IMR-90 (cell line): ENCODE results near the gene CBR4. TPM values are rescaled to one million over a fixed set of nuclear protein-coding genes. Genes with fewer than 3 reads are reported as not detected.

Experiments used
- ATAC-seq: fragments of 200-7000 bp; cut with Tn5 transposase; 2 replicates; pipeline ENCODE4 v1.9.1; 2020; ENCODE audit warnings: low read depth, mild to moderate bottlenecking, moderate library complexity
- BruUV-seq: library from RNA; stranded (reverse); fragments of 400-500 nt; replicated peaks from 2 replicates; lab custom pipeline; 2021; lab: Mats Ljungman, UMichigan
- CTCF ChIA-PET: fragments of 300-600 bp; formaldehyde crosslinking; extraction: SDS; loops from one replicate; lab custom pipeline; 2021; ENCODE audit warnings: antibody characterized with exemption; lab: Yijun Ruan, JAX
- POLR2A ChIA-PET: fragments of 300-600 bp; sonication (Branson Sonifier 250); formaldehyde crosslinking; loops from one replicate; lab custom pipeline; 2022; ENCODE audit warnings: antibody characterized with exemption; ENCODE audit not compliant: unreplicated experiment; lab: Charles Lee
- DNase-seq: peaks from one replicate; pipeline ENCODE4 v3.0.0; 2013
- H2AFZ ChIP-seq: replicated peaks from 2 replicates; pipeline ENCODE3; 2013; ENCODE audit warnings: low read length, mild to moderate bottlenecking; ENCODE audit not compliant: poor library complexity
- H2AK5ac ChIP-seq: 2 replicates; pipeline ENCODE4 v1.6.1; 2013; ENCODE audit warnings: low read depth, low read length, inconsistent platforms
- H2AK9ac ChIP-seq: replicated peaks from 2 replicates; pipeline ENCODE3; 2013; ENCODE audit warnings: mild to moderate bottlenecking, low read depth, low read length, moderate library complexity; ENCODE audit not compliant: poor library complexity
- H2BK120ac ChIP-seq: 2 replicates; pipeline ENCODE4 v1.6.1; 2013; ENCODE audit warnings: low read depth, low read length, inconsistent platforms
- H2BK15ac ChIP-seq: 3 replicates; pipeline ENCODE4 v1.6.1; 2013; ENCODE audit warnings: low read depth, low read length, inconsistent platforms
- H2BK20ac ChIP-seq: 2 replicates; pipeline ENCODE4 v1.6.1; 2013; ENCODE audit warnings: low read depth, mild to moderate bottlenecking, inconsistent platforms, low read length, moderate library complexity
- H2BK5ac ChIP-seq: 2 replicates; pipeline ENCODE4 v1.6.1; 2013; ENCODE audit warnings: mild to moderate bottlenecking, low read depth, low read length, inconsistent platforms; ENCODE audit not compliant: poor library complexity, severe bottlenecking
- H3K14ac ChIP-seq: replicated peaks from 2 replicates; pipeline ENCODE4 v1.6.1; 2013; ENCODE audit warnings: low read depth, low read length, inconsistent platforms
- H3K18ac ChIP-seq: 2 replicates; pipeline ENCODE4 v1.6.1; 2013; ENCODE audit warnings: low read depth, low read length, control low read depth
- H3K23ac ChIP-seq: 2 replicates; pipeline ENCODE4 v1.6.1; 2013; ENCODE audit warnings: low read depth, low read length, inconsistent platforms
- H3K27ac ChIP-seq: 2 replicates; pipeline ENCODE4 v1.5.1; 2013; ENCODE audit warnings: mild to moderate bottlenecking, control low read depth, low read length; ENCODE audit not compliant: insufficient read depth
- H3K27me3 ChIP-seq: 2 replicates; pipeline ENCODE4 v1.6.1; 2013; ENCODE audit warnings: low read length; ENCODE audit not compliant: control insufficient read depth, insufficient read depth
- H3K36me3 ChIP-seq: 2 replicates; pipeline ENCODE4 v1.6.1; 2013; ENCODE audit warnings: low read length, mixed read lengths; ENCODE audit not compliant: control insufficient read depth, insufficient read depth
- H3K4ac ChIP-seq: 2 replicates; pipeline ENCODE4 v1.6.1; 2013; ENCODE audit warnings: low read depth, low read length, inconsistent platforms
- H3K4me1 ChIP-seq: 2 replicates; pipeline ENCODE4 v1.6.1; 2013; ENCODE audit warnings: low read length, mixed read lengths; ENCODE audit not compliant: control insufficient read depth, insufficient read depth
- H3K4me2 ChIP-seq: 2 replicates; pipeline ENCODE4 v1.6.1; 2013; ENCODE audit warnings: low read depth, mild to moderate bottlenecking, control low read depth, low read length, moderate library complexity
- H3K4me3 ChIP-seq: 2 replicates; pipeline ENCODE4 v1.5.1; 2013; ENCODE audit warnings: low read depth, mild to moderate bottlenecking, control low read depth, low read length, moderate library complexity; ENCODE audit not compliant: insufficient read depth
- H3K56ac ChIP-seq: 2 replicates; pipeline ENCODE4 v1.6.1; 2013; ENCODE audit warnings: low read length, inconsistent platforms; ENCODE audit not compliant: insufficient read depth; ENCODE audit errors: extremely low read depth
- H3K79me1 ChIP-seq, 2 experiments: 2 replicates each; pipeline ENCODE4 v1.6.1; 2013; ENCODE audit warnings: low read length in 2 of 2, inconsistent platforms in 1 of 2, low read depth in 1 of 2
- H3K9ac ChIP-seq: 2 replicates; pipeline ENCODE4 v1.6.1; 2013; ENCODE audit warnings: low read depth, low read length, control low read depth
- H3K9me1 ChIP-seq: 2 replicates; pipeline ENCODE4 v1.6.1; 2013; ENCODE audit warnings: low read length, inconsistent platforms; ENCODE audit not compliant: insufficient read depth
- H3K9me3 ChIP-seq: 2 replicates; pipeline ENCODE4 v1.6.1; 2013; ENCODE audit warnings: low read length; ENCODE audit not compliant: control insufficient read depth, insufficient read depth
- H4K20me1 ChIP-seq: 2 replicates; pipeline ENCODE4 v1.6.1; 2013; ENCODE audit warnings: low read length, inconsistent platforms; ENCODE audit not compliant: insufficient read depth
- H4K5ac ChIP-seq: 2 replicates; pipeline ENCODE4 v1.6.1; 2013; ENCODE audit warnings: mild to moderate bottlenecking, low read depth, low read length, control low read depth
- H4K8ac ChIP-seq, 2 experiments: 2 replicates each; pipeline ENCODE4 v1.6.1; 2013; ENCODE audit warnings: low read depth in 2 of 2, low read length in 2 of 2, control low read depth in 1 of 2, inconsistent platforms in 1 of 2
- H4K91ac ChIP-seq: 2 replicates; pipeline ENCODE4 v1.6.1; 2013; ENCODE audit warnings: low read depth, low read length, inconsistent platforms; ENCODE audit not compliant: insufficient read depth
- CEBPB ChIP-seq: IDR thresholded peaks from 2 replicates; pipeline ENCODE4 v1.6.1; 2012; ENCODE audit warnings: low read depth, low read length, improper control_type of control experiment
- CHD1 ChIP-seq: IDR thresholded peaks from 2 replicates; pipeline ENCODE4 v1.6.1; 2012; ENCODE audit warnings: low read depth, low read length, improper control_type of control experiment
- MAFK ChIP-seq: IDR thresholded peaks from 2 replicates; pipeline ENCODE4 v1.6.1; 2012; ENCODE audit warnings: low read depth, low read length, improper control_type of control experiment
- MXI1 ChIP-seq: IDR thresholded peaks from 2 replicates; pipeline ENCODE4 v1.6.1; 2012; ENCODE audit warnings: low read depth, mild to moderate bottlenecking, low read length, moderate library complexity, borderline replicate concordance
- NFE2L2 ChIP-seq: fragments of 150-350 bp; IDR thresholded peaks from 2 replicates; pipeline ENCODE4 v1.6.1; 2016; ENCODE audit warnings: low read depth, mild to moderate bottlenecking, low read length
- RAD21 ChIP-seq: IDR thresholded peaks from 2 replicates; pipeline ENCODE4 v1.6.1; 2012; ENCODE audit warnings: low read length, improper control_type of control experiment
- SMC3 ChIP-seq: fragments of 150-350 bp; IDR thresholded peaks from 2 replicates; pipeline ENCODE4 v1.6.1; 2016; ENCODE audit warnings: low read depth, mild to moderate bottlenecking, antibody characterized with exemption, low read length, moderate library complexity
- WGBS, 2 experiments: methylation state at CpG; one replicate each; pipeline versions ENCODE4 v1.1.5 to v1.1.7; 2013; ENCODE audit warnings: missing lambda C conversion rate in 2 of 2; ENCODE audit not compliant: insufficient read length in 1 of 2; ENCODE audit errors: extremely low coverage in 2 of 2; 5-methylcytosine and 5-hydroxymethylcytosine counted together
- dilution Hi-C: fragments of 300-500 bp; cut with HindIII; formaldehyde crosslinking; loops from one replicate; pipeline ENCODE4 v1.14.3; 2018; ENCODE audit warnings: low sequenced_read_pairs; ENCODE audit not compliant: unreplicated experiment
- in situ Hi-C: fragments of 300-500 bp; cut with MboI; formaldehyde crosslinking; loops from 3 replicates; pipeline ENCODE4 v1.14.3; 2019; ENCODE audit warnings: low sequenced_read_pairs, inconsistent platforms, mixed read lengths
- intact Hi-C: fragments of 100-400 bp; cut with micrococcal nuclease; formaldehyde crosslinking; loops from 2 replicates; pipeline ENCODE4 v1.10.0; 2022
- polyA plus RNA-seq, 3 experiments: library from polyadenylated mRNA; depleted of rRNA; stranded (reverse); fragments of >200 nt; gene quantifications; 2 replicates each; pipeline ENCODE4 v1.2.3, GENCODE V29; 2012; ENCODE audit warnings: low replicate concordance in 1 of 3
- total RNA-seq: library from RNA; depleted of rRNA; stranded (reverse); fragments of >200 nt; gene quantifications from 2 replicates; pipeline ENCODE4 v1.2.3, GENCODE V29; 2012

The CBR4 gene
- total and polyA plus RNA-seq, 2 of the 4 experiments (the other 2 are of a cell fraction), result 2.7 to 4.5 TPM

GRCh38 chr4:169014586-169014985, 4.5 kb upstream of the CBR4 start:
- Histone ChIP-seq H3K4me3 (no peak overlapping the region), H3K4me2 (no peak overlapping the region), H2AK5ac (no peak overlapping the region), H3K79me1 (peaks cover 0 to 3% of the 10 kb centered on the region in 2 experiments; a peak in 2 of 4 replicates), H4K91ac (no peak overlapping the region), H2AFZ (no peak overlapping the region), H3K9me1 (no peaks in the 10 kb centered on the region), H2BK5ac (no peak overlapping the region), H3K4ac (no peak overlapping the region), H3K18ac (no peak overlapping the region), H3K27me3 (no peaks in the 10 kb centered on the region), H3K9me3 (no peaks in the 10 kb centered on the region), H3K56ac (no peak overlapping the region), H3K23ac (no peak overlapping the region), H2AK9ac (no peak overlapping the region), H4K5ac (no peak overlapping the region), H3K9ac (no peak overlapping the region), H2BK15ac (no peak overlapping the region), H4K20me1 (no peaks in the 10 kb centered on the region), H2BK20ac (no peak overlapping the region), H3K27ac (no peak overlapping the region), H2BK120ac (no peak overlapping the region), H3K36me3 (no peaks in the 10 kb centered on the region), H4K8ac (no peak overlapping the region), H3K14ac (no peak overlapping the region), H3K4me1 (no peaks in the 10 kb centered on the region)
- ATAC-seq (no peak), DNase-seq (no peak)
- in situ Hi-C loops, result loop anchor here (5.0 to 10.0 kb wide), 2 partner anchors 250 to 473 kb away; no protein-coding TSS in a partner anchor
- TF ChIP-seq SMC3, result no peak
- no peak for TF ChIP-seq NFE2L2
- no peak for TF ChIP-seq CHD1
- no peak for TF ChIP-seq MXI1
- no peak for TF ChIP-seq RAD21
- TF ChIP-seq MAFK, result no peak
- no peak for TF ChIP-seq CEBPB
- CTCF ChIA-PET, result no interaction called here
- dilution Hi-C loops, result no loop called here
- intact Hi-C loops, result loop anchor here (5.0 kb wide), 1 partner anchor 103 kb away; no protein-coding TSS in a partner anchor
- POLR2A ChIA-PET, result no interaction called here
- no TSS peak for BruUV-seq
- no CpG with 5 or more reads among the region's 2 CpGs for WGBS, 2 experiments
